Activated naive CD8-positive, alpha-beta T cell (primary cell): ENCODE measurements around the gene LY86.

Experiments used
- H3K27ac Mint-ChIP-seq: one replicate; pipeline ENCODE4 v1.8.0; 2021; ENCODE audit warnings: mixed read lengths
- H3K27me3 Mint-ChIP-seq: one replicate; pipeline ENCODE4 v1.8.0; 2021; ENCODE audit warnings: mixed read lengths
- H3K36me3 Mint-ChIP-seq: one replicate; pipeline ENCODE4 v1.8.0; 2021; ENCODE audit warnings: mixed read lengths
- H3K4me1 Mint-ChIP-seq: one replicate; pipeline ENCODE4 v1.8.0; 2021; ENCODE audit warnings: low read depth, mixed read lengths
- H3K4me3 Mint-ChIP-seq: one replicate; pipeline ENCODE4 v1.8.0; 2021; ENCODE audit warnings: mild to moderate bottlenecking, mixed read lengths
- H3K9me3 Mint-ChIP-seq: one replicate; pipeline ENCODE4 v1.8.0; 2021; ENCODE audit warnings: low read depth, mixed read lengths

The LY86 gene

DNA sequence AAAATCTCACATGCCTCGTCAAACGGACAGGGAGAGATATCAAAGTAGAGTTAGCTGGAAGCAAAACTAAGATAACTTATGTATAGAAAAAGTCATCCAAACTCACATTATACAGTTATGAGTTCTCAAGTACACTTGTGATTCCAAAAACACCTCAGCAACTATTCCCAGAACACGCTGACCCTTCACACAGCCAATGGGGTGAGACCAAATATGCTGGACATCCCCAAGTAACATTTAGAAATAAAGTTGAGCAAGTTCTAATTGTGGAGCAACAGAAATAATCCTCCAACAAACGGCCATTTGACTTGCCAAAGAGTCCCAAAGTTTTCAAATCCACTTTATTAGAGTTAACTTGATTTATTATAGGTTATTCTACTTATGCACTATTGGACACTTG is 52.4 kb downstream of the LY86 start:
- Mint-ChIP-seq H3K36me3 (no peaks in the 10 kb centered on the region), H3K4me1 (peaks cover 2% of the 10 kb centered on the region)

DNA sequence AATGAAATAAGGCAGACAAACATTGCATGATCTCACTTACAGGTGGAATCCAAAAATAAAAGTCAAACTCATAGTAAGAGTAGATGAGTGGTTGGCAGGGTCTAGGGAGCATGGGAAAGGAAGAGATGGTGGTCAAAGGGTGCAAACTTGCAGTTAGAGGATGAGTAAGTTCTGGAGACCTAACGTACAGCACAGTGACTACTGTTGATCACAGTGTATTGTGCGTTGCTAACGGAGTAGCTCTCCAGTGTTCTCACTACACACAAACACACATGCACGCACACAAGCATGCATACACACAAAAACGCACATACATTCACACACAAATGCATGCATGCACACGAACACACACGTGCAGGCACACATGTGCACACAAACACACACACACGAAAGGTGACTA is 54.9 kb downstream of the LY86 start:
- Mint-ChIP-seq H3K36me3 (no peaks in the 10 kb centered on the region), H3K4me3 (no peak overlapping the region), H3K27me3 (no peaks in the 10 kb centered on the region), H3K27ac (no peak overlapping the region), H3K4me1 (no peaks in the 10 kb centered on the region), H3K9me3 (no peaks in the 10 kb centered on the region)

More for the DNA sequence above, 52.4 kb downstream of the LY86 start:
- no peak overlapping the region for H3K27ac Mint-ChIP-seq
- H3K27me3 Mint-ChIP-seq = no peaks in the 10 kb centered on the region
- no peak overlapping the region for H3K4me3 Mint-ChIP-seq
- no peaks in the 10 kb centered on the region for H3K9me3 Mint-ChIP-seq

DNA sequence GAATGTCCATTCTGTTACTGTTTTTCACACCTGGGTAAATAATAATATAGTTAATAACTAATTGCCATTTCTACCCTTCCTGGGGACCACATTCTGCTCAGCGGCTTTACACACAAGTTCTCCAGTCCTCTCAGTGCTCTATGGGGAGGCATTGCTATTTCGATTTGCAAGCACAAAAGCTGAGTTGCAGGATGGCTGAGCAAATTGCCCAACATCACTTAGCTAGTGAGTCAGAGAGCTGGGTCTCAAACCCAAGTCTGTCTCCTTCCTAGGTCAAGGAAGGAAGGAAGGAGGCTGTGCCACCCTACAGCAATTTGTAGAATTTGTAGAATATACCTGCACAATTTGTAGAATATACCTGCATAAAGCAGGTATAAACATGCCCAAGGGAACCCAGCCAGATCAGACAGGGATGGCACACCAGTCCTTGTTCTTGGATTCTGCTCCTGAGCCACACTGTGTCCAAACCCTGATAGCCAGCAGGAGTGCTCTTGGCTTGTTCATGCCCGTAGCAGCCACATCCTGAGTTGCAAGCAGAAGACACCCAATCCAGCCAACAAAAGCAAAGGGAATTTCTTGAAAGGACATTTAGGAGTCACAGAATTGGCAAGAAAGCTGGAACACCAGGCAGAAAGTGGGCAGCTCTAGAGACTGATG is 56.9 kb downstream of the LY86 start:
- H3K36me3 Mint-ChIP-seq = no peaks in the 10 kb centered on the region
- no peak overlapping the region for H3K4me3 Mint-ChIP-seq
- H3K27me3 Mint-ChIP-seq = no peaks in the 10 kb centered on the region
- H3K4me1 Mint-ChIP-seq = peaks cover 6% of the 10 kb centered on the region
- no peak overlapping the region for H3K27ac Mint-ChIP-seq
- H3K9me3 Mint-ChIP-seq = no peaks in the 10 kb centered on the region

DNA sequence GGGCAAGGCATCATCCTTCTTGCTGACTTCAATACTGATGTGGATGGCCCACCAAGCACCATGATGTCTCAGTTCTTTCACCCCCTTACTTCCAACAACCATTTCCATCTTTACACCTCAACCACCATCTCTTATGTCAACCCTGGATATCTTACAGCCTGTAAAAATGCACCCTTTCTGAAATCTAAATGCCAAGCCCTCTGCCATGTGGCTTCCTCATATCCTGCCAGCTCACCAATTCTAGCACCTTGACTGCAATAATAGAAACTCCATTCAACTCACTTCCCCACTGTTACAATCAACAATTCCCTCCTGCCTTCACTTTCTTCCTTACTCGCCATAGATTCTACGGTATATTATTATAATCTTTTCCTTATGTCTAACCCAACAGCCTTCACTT is 57.9 kb downstream of the LY86 start:
- Mint-ChIP-seq H3K27ac (no peak overlapping the region), H3K4me1 (peaks cover 9% of the 10 kb centered on the region), H3K4me3 (no peak overlapping the region), H3K36me3 (peaks cover 2% of the 10 kb centered on the region), H3K9me3 (no peaks in the 10 kb centered on the region), H3K27me3 (no peaks in the 10 kb centered on the region)

DNA sequence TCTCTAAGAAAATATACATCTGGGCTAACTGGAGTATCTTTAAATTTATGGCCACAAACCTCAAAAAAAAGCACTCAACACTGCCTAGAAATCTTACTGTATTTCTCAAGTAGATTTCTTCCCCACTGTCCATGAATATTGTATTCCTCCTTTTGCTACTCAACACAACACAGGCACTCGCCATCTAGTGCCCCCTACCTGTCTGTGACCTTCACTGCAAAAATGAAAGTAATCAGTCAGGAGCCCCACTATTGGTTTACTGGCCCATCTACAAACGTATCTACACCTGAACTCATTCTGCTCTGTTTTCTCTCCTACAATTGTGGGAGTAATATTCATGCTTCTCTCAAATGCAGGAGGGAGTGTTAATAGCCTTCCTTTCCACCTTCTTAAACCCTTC is 58.3 kb downstream of the LY86 start:
- peaks cover 11% of the 10 kb centered on the region for H3K4me1 Mint-ChIP-seq
- no peak overlapping the region for H3K27ac Mint-ChIP-seq
- H3K27me3 Mint-ChIP-seq = no peaks in the 10 kb centered on the region
- no peaks in the 10 kb centered on the region for H3K9me3 Mint-ChIP-seq
- H3K36me3 Mint-ChIP-seq = peaks cover 2% of the 10 kb centered on the region
- H3K4me3 Mint-ChIP-seq = no peak overlapping the region

DNA sequence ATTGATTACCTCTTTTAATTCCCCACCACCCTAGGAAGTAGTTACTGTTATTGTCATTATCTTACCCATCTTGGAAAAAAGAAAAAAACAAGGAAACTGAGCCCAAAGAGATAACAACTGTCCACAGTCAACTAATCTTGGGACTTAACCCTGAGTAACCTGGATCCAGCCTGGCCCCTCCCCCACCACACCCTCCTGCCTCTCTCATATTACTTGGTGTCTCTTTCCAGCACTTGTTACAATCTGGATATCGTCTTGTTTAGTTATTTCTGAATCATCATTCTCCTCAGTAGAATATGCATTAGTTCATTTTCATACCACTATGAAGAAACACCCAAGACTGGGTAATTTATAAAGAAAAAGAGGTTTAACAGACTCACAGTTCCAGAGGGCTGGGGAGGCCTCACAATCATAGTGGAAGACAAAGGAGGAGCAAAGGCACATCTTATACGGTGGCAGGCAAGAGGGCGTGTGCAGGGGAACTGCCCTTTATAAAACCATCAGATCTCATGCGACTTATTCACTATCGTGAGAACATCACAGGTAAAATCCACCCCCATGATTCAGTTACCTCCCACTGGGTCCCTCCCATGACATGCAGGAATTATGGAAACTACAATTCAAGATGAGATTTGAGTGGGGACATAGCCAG is 60.3 kb downstream of the LY86 start:
- Mint-ChIP-seq H3K27me3 (no peaks in the 10 kb centered on the region), H3K4me1 (peaks cover 27% of the 10 kb centered on the region), H3K9me3 (no peaks in the 10 kb centered on the region), H3K4me3 (no peak overlapping the region), H3K36me3 (peaks cover 2% of the 10 kb centered on the region), H3K27ac (no peak overlapping the region)

DNA sequence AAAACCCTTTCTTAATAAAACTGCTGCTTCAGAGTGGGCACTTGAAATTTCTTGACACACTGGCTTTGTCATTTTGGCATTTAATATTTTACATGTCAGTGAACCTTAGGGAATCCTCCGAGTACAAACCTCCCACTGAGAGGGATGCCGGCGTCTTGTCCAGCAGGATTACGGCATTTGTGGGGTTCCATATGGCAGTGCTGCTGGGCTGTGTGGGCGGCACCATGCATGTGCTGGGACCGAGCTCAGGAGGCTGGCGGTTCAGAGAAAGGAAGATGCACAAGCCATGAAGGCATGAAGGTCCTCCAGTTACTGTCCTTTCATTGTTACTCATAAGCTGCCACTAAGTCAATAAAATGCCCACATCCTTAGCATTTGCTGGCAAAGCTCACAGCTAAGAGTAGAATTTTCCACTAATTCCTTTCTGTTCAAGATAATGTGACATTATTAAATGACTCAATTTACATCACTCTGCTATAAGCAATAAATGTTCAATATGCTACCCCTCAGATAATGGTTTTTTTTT is 61.4 kb downstream of the LY86 start:
- H3K27ac Mint-ChIP-seq = no peak overlapping the region
- no peaks in the 10 kb centered on the region for H3K27me3 Mint-ChIP-seq
- H3K36me3 Mint-ChIP-seq = peaks cover 2% of the 10 kb centered on the region
- H3K9me3 Mint-ChIP-seq = no peaks in the 10 kb centered on the region
- no peak overlapping the region for H3K4me3 Mint-ChIP-seq
- peaks cover 38% of the 10 kb centered on the region for H3K4me1 Mint-ChIP-seq

DNA sequence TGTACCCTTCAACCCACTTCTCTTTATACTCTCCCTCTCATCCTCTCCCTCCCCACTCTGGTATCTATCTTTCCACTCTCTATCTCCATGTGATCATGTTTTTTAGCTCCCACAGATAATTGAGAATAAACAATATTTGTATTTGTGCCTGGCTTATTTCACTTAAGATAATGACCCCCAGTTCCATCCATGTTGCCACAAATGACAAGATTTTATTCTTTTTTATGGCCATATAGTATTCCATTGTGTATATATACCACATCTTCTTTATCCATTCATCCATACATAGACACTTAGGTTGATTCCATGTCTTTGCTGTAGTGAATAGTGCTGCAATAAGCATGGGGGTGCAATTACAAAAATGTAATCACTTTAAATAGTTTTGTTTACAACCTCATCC is 62.3 kb downstream of the LY86 start:
- Mint-ChIP-seq H3K4me1 (peaks cover 47% of the 10 kb centered on the region), H3K27ac (peak overlapping the region; percentile 58), H3K27me3 (no peaks in the 10 kb centered on the region), H3K4me3 (no peak overlapping the region), H3K9me3 (no peaks in the 10 kb centered on the region), H3K36me3 (peaks cover 2% of the 10 kb centered on the region)

DNA sequence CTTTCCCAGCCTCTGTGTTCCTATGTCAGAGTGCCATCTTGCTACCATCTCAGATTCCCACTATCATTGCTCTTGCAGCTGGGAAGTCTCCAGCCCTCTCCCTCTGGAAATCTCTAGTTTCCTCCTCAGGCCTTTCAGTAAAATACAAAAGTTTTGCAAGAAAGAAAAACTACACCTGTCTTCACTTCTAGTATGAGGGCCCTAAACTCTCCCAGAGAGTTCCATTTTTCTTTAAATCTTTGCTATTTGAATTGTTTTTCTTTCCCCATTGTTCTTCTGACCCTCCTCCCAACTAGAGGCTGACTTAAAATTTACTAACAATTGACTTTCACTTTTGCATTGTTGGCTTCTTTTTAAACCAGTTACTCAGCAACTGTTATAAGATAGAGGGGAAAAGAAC is 62.8 kb downstream of the LY86 start:
- Mint-ChIP-seq H3K9me3 (no peaks in the 10 kb centered on the region), H3K27me3 (no peaks in the 10 kb centered on the region), H3K4me3 (no peak overlapping the region), H3K27ac (no peak overlapping the region), H3K36me3 (peaks cover 2% of the 10 kb centered on the region), H3K4me1 (peaks cover 52% of the 10 kb centered on the region)

DNA sequence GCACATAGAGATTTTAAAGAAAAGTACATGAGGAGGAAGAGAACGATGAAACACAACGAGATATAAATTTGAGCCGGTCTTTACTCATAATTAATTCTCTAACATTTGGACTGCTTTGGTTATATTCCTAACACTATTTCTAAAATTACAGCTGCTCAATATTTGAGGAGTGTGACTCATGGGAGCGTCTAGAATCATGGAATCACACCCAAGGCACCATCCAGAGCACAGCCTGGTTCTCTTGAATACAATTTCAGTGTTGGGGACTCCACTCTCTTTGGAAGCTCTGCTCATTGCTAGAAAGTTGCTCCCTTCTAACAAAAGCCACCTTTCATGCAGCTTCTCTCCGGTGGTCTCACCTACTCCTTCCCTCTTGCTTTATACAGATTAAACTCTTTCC is 64.4 kb downstream of the LY86 start:
- H3K27me3 Mint-ChIP-seq = no peaks in the 10 kb centered on the region
- no peak overlapping the region for H3K4me3 Mint-ChIP-seq
- H3K9me3 Mint-ChIP-seq = no peaks in the 10 kb centered on the region
- peak overlapping the region; percentile 67 for H3K27ac Mint-ChIP-seq
- H3K36me3 Mint-ChIP-seq = peaks cover 2% of the 10 kb centered on the region
- H3K4me1 Mint-ChIP-seq = peaks cover 68% of the 10 kb centered on the region

DNA sequence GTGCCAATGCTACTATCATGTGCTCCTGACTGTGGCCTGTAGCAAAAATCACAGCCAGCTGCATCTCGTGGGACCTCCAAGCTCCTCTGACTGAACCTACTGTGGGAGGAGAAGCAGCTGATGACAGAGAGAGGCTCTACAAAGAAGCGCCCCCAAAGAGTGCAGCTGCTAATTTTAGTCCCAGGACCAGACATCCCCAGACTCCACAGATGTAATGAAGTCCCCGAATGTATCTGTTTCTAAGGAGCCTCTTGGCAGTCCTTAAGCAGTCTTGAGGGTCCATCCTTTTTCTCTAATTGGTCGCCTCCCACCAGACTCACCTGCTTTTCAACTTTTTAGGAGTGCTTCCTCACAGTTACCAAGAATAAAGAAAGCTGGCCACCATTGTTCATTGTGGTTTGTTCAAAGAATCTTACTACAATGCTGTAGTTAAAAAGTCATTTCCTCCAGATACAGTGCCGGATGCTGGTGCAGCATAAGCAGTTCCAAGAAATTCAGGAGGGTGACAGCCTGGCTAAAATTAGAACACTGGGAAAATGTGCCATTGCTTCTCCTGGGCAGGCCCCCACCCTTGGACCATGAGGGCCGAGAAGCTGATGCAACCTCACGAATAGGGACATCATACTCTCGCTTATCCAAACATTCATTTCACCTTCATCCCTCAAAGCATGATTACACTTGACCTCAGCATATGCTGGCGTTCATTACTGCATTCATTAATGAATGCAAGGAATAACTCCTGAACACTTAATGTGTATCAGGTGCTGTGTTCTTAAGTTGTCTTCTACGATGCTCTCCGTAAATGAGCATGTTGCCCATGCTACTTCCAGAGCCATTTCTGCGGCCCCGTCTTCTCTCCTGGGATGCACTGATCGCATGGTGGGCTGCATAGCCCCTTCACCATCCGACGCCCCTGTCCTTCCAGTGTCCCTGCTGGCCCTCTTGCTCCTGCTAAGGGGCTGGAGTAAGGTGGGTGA is 66.4 kb downstream of the LY86 start:
- Mint-ChIP-seq H3K27me3 (no peaks in the 10 kb centered on the region), H3K27ac (peak overlapping the region; percentile 93), H3K4me3 (peak overlapping the region; percentile 78), H3K9me3 (no peaks in the 10 kb centered on the region), H3K4me1 (peaks cover 81% of the 10 kb centered on the region), H3K36me3 (peaks cover 2% of the 10 kb centered on the region)

DNA sequence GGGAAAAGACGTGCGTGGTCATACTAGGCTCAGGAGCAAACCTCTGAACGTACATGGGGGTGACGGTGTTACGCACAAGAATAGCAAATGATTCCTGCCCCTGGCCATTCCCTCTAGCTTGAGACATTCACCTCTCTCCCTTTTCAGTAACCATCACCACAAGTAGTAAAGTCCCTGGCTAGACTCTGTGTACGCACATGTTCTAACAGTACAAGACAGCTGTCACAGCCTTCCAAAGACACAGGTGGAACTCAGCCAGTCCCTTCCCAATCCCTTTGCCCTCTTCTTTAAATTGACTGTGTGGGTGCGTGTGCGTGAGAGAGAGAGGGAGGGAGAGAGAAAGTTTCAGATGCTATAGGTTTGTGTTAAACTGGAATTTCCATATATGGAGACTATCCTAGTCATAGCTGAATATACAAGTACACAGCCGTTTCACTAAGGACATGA is 67.3 kb downstream of the LY86 start:
- Mint-ChIP-seq H3K4me3 (peak overlapping the region; percentile 78), H3K27ac (peak overlapping the region; percentile 93), H3K27me3 (no peaks in the 10 kb centered on the region), H3K9me3 (no peaks in the 10 kb centered on the region), H3K36me3 (peaks cover under 1% of the 10 kb centered on the region), H3K4me1 (peaks cover 90% of the 10 kb centered on the region)

DNA sequence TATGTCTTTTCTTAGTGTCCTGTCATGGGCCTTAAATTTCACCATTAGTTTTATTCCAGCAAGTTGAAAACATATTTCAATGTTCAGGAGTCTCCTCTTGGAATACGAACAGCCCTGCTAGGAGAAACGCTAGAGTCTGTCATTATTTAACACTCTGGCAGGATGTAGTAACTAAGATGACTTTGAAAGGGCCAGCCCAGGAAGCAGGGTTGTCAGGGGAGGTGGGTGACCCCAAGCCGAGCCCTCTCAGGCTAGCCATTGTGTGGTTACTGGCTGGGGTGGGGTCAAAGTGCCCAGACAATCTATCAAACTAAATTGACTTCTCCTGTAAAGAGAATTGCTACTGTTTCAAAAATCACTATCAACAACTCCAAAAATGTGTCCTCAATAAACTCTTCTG is 67.8 kb downstream of the LY86 start:
- H3K4me1 Mint-ChIP-seq = peaks cover 93% of the 10 kb centered on the region
- H3K4me3 Mint-ChIP-seq = peak overlapping the region; percentile 78
- no peaks in the 10 kb centered on the region for H3K27me3 Mint-ChIP-seq
- H3K9me3 Mint-ChIP-seq = no peaks in the 10 kb centered on the region
- H3K36me3 Mint-ChIP-seq = no peaks in the 10 kb centered on the region
- peak overlapping the region; percentile 93 for H3K27ac Mint-ChIP-seq

DNA sequence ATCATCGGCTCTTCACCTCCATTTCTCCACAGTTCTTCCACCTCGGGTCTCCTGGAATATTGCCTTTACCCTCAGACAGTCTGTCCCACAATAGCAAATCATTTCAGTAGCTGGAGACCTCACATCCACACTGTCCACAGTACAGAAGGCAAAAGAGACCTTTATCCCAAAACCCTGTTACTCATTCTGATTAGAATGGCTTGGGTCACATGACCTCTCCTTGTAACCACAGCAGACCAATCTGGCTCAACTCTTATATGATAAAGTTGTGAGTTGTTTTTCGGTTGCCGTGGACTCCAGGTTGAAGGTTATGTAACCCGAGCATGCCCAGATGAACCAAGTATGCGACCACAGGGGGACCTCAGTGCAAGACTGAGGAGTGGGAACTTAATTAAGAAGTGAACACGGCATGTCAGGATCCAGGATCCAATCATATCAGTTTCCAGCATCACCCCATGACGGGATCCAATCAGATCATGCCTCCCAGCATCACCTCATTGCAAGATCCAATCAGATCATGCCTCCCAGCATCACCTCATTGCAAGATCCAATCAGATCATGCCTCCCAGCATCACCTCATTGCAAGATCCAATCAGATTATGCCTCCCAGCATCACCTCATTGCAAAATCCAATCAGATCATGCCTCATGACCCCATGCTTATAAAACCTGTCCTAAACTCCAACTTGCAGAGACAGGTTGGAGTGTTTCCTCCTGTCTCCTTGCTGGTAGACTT is 68.7 kb downstream of the LY86 start:
- Mint-ChIP-seq H3K4me1 (peaks cover 99% of the 10 kb centered on the region), H3K9me3 (no peaks in the 10 kb centered on the region), H3K27ac (peak overlapping the region; percentile 93), H3K4me3 (peak overlapping the region; percentile 74), H3K36me3 (no peaks in the 10 kb centered on the region), H3K27me3 (no peaks in the 10 kb centered on the region)
